ENCODE results near the gene P3H3.

- TF ChIP-seq POLR2AphosphoS5 (IDR thresholded peaks at IDR 0.05): no peak
- no peak for TF ChIP-seq POLR2A (IDR thresholded peaks at IDR 0.05)
- no peak for TF ChIP-seq CTCF (IDR thresholded peaks at IDR 0.05 in 8 of 11, conservative IDR thresholded peaks at IDR 0.05 in 3 of 11)
Measured at GRCh38 chr12:6786416-6787094, 41.7 kb upstream of the P3H3 start.
